Right renal cortex interstitium (tissue), 3 donors: ENCODE data around the gene NRXN2. TPM values are rescaled to one million over a fixed set of nuclear protein-coding genes. Genes with fewer than 3 reads are reported as not detected.

Source experiments
- DNase-seq, 3 donors: peaks; one replicate each; pipeline ENCODE4 v3.0.0-alpha.2; 2013; ENCODE audit warnings: low read depth in 3 of 3, low spot score in 2 of 3
- polyA plus RNA-seq, 3 donors: library from polyadenylated mRNA; unstranded; fragments of 120-200 nt; gene quantifications; one replicate each; pipeline ENCODE4 v1.2.1, GENCODE V29; 2013; ENCODE audit not compliant: insufficient read length in 3 of 3

The NRXN2 gene
- polyA plus RNA-seq, 3 donors, result 11.7 to 12.1 (median 12.0) TPM

GRCh38 chr11:64722141-64723065, 594 bp downstream of the NRXN2 start:
- DNase-seq, result no peak

DNA sequence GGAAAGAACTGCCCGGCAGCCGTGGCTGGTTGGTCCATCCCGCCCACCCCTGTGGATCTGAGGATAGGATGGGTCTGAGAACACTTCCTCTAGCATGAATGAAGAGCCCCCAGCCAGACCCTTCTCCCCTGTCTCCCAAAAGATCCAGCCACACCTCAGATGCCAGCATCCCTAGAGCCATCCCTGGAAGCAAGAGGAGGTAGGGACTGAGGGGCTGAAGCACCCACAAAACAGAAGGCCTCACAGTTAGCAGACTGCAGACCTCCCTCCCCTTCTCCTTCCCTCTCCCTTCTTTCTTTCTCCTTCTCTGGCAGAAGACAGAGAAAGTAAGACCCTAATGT, 1.7 kb downstream of the NRXN2 start:
- DNase-seq, result no peak

DNA sequence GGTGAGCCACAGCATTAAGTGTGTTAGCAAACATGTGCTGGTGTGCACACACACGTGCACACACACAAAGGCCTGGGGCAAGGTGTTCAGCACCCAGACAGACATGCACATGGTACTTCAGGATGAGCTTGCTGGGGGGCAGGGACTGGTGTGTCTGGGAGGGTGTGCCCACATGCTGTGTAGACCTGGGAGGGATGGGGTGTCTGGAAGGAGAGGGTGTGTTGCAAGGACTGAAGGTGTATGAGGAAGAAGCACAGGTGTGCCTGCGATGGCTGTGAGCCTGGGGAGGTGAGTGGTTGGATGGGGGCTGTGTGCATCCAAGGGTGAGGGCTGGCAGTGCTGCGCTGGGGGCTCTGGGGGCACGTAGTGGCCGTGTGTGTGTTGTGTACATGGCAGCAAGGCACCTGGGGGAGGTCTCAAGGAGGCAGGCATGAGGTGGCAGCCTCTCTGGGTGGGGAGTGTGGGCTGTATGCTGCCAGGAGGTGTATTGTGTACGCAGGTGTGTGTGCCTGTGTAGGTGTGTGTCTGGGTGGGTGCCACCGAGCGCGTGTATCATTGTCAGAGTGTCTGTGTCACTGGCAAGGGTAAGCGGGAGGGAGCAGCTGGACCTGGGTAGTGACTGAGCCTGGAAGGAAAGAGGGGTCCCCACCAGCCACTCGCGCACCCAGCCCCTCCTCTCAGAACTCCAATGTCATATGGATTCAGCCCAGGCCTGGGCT, 2.2 kb downstream of the NRXN2 start:
- no peak for DNase-seq

- DNase-seq, result no peak
These were observed 2.8 kb downstream of the NRXN2 start for GRCh38 chr11:64720167-64720566.

- DNase-seq, result no peak
These were observed 3.6 kb downstream of the NRXN2 start for GRCh38 chr11:64719406-64719805.

DNA sequence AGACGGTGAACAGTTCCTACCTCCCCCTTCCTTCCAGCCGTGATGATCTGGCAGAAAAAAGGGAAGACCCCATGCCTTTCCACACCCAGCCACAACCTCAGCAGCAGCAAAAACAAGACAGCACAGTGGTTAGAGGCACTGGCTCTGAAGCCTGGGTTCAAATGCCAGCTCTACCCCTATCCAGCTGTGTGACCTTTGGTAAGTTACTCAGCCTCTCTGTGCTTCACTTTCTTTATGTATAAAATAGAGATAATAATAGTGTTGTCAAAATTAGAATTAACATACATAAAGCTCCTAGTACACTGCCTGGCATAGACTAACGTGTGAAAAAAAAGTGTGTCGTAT, 4.2 kb downstream of the NRXN2 start:
- DNase-seq, result no peak

- DNase-seq, result no peak
These were observed 4.8 kb downstream of the NRXN2 start for GRCh38 chr11:64718084-64718779.

GRCh38 chr11:64717268-64717578, 5.8 kb downstream of the NRXN2 start:
- DNase-seq, result no peak

DNA sequence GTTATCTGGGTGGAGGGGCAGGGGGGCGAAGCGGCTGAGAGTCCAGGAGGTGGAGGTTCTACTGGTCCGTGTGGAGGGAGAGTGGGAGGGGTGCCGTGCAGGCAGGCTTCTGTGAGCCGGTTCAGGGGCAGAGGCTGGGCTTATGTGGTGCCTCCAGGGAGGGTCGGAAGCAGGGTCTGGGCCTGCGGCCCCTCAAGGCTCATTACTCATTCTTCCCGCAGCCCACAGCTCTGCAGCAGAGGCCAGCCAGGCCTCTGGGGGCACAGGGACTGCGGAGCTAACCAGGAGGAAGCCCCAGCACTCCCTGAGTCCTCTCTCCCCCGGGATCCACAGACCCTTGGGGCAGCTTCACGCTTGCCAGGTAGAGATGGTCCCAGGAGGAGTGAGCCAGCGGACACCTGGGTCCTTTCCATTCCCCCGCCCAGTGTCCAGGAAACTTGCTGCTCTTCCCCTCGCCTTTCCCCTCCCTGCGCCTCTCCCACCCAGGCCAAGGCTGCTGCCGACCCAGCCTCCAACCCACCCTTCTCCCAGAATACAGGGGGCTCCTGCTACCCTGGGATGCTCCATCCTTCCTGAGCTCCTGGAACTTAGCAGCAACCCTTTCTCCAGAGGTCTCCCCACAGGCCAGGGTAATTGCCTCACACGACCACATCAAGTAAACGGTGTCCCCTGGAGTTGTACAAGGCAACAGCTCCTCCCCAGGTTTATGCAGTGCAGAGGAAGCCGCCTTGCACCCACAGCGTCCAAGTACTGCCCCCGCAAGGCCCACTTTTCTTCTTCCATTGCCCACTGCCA, 6.3 kb downstream of the NRXN2 start:
- no peak for DNase-seq

DNA sequence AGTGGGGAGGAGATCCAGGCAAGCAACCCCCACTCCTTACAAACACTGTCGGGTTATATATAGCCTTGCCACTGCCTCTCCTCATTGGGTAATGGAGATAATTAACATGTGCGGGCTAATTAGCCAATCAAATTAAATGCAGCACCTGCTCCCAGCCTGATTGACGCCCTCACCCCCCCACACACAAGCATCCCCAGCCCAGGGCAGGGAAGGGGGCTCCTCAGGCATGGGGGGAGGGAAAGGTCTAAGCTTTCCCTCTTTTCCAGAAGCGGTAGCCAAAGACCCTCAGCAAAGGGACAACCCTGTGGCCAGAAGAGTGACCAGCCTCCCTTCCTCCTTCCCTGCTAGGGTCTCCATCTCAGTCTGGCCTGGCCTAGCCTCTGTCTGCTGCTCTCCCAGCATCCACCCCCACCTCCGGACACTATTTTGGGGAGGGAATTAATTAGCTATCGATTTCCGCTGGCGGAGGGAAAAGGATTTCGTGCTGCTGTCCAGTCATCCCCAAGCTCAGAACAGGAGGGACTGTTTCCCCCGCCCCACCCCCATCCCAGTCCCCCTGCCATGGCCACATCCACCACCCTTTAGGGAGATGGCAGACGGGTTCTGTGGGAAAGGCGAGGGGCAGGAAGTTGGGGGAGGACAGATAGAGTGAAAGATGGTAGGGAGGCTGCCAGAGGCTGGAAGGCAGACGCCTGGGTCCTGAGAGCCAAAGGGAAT, 7.1 kb downstream of the NRXN2 start:
- no peak for DNase-seq

DNA sequence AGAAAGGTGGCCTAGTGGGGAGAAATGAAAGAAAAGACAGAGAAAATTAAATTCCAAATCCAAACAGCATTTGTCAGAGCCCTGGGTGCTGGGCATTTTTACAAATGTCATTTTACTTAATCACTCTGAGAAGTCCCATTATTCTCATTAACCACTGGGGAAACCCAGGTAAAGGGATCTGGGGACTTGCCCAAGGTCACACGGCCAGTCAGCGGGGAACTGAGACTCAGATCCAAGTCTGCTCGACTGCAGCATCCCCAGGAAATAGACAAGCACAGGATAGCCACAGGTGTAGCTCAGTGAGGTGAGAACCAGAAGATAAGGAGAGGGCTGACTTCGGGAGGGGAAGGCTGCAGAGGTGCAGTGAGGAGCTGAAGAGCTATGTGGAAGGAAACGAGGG, 7.9 kb downstream of the NRXN2 start:
- no peak for DNase-seq

DNA sequence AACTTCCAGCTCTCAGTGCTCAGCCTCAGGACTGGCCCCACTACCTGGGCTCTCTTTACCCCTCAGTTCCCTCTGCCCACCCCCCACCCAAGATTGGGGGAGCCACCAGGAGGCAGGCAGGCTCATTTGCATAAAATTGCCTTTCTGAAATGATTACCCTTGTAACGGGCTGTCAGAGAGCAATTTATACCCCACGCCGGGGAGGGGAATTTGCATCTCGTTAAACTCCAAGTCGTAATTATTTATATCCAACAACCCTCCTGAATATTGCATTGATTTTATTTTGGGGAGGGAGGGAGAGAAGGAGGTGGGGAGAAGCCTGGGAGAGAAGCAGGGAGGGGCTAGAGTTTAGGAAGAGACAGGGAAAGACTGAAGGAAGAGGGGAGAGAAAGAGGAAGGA, 8.3 kb downstream of the NRXN2 start:
- no peak for DNase-seq

- DNase-seq, result no peak
These were observed 9.1 kb downstream of the NRXN2 start for GRCh38 chr11:64713781-64714363.

DNA sequence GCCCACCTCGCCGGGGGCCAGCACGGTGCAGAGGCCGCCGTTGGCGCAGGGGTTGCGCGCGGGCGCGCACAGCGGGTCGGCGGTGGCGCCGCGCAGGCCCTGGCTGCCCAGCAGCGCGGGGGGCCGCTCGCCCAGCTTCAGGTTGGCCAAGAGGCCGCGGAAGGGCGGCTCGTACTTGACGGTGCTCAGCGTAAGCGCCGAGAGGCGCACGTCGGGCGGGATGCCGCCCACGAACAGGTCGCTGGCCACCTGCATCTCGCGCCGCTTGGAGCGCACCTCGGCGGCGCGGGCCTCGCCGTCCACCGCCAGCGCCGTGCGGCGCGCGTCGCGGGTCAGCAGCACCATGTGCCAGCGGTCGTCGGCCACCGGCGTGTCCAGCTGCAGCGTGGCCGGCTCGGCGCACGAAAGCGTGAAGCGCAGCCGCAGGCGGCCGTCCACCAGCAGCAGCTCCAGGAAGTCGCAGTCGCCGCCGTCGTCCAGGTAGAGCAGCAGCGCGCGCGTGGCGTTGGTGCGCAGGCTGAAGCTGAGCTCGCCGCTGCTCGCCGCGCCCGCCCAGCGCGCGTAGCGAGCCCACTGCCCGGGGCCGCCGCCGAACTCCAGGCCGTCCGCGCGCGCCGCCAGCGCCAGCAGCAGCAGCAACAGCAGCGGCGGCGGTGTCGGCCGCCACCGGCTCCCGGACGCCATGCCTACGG, 9.8 kb downstream of the NRXN2 start:
- DNase-seq, result no peak

GRCh38 chr11:64712430-64713015, 10.5 kb downstream of the NRXN2 start:
- DNase-seq, result no peak

- no peak for DNase-seq
These were observed 11.0 kb downstream of the NRXN2 start for GRCh38 chr11:64711956-64712362.

- DNase-seq, result no peak
These were observed 11.7 kb downstream of the NRXN2 start for GRCh38 chr11:64711138-64711955.
